Right cardiac atrium (tissue), 5 donors: ENCODE measurements around the gene BAMBI. TPM values are rescaled to one million over a fixed set of nuclear protein-coding genes. Genes with fewer than 3 reads are reported as not detected.
"Not testable (repeated sequence)": the region's sequence is repeated elsewhere in the genome, so short reads cannot be mapped to it uniquely, and the experiment has no call there.

ENCODE experiments used
- ATAC-seq, 2 donors: fragments of 200-7000 bp; cut with Tn5 transposase; one replicate each; pipeline versions ENCODE4 v1.8.0 to v1.9.1; 2020; ENCODE audit warnings: moderate library complexity in 2 of 2, mild to moderate bottlenecking in 1 of 2
- DNase-seq, 3 donors: peaks; one replicate each; pipeline ENCODE4 v3.0.0-alpha.2; 2020
- H3K27ac ChIP-seq: one replicate; pipeline ENCODE4 v1.5.1; 2013; ENCODE audit warnings: mild to moderate bottlenecking, low read length, control low read depth, moderate library complexity
- H3K27me3 ChIP-seq: one replicate; pipeline ENCODE4 v1.6.1; 2013; ENCODE audit not compliant: control insufficient read depth, insufficient read depth
- H3K4me1 ChIP-seq: one replicate; pipeline ENCODE4 v1.6.1; 2013; ENCODE audit warnings: low read length; ENCODE audit not compliant: control insufficient read depth, insufficient read depth
- H3K4me3 ChIP-seq: one replicate; pipeline ENCODE4 v1.5.1; 2013; ENCODE audit warnings: low read length, control low read depth
- H3K9me3 ChIP-seq: one replicate; pipeline ENCODE4 v1.6.1; 2013; ENCODE audit warnings: low read length; ENCODE audit not compliant: control insufficient read depth
- WGBS: extraction: QIAGEN DNeasy Blood & Tissue Kit; methylation state at CpG from one replicate; pipeline ENCODE4 v1.1.7; 2013; 5-methylcytosine and 5-hydroxymethylcytosine counted together
- intact Hi-C, 4 donors: fragments of 100-400 bp; cut with DNase I; formaldehyde crosslinking; loops; one replicate each; pipeline versions ENCODE4 v1.11.0 to v1.14.0; 2022 to 2023
- polyA plus RNA-seq: library from polyadenylated mRNA; stranded (reverse); fragments of 200-250 nt; gene quantifications from one replicate; pipeline ENCODE4 v1.2.3, GENCODE V29; 2013
- total RNA-seq, 4 donors: library from RNA; stranded (reverse); fragmentation: NEBNext Ultra II Directional; extraction: Animal tissue kit (Norgen Biotek cat#: 25700); gene quantifications; one replicate each; pipeline ENCODE4 v1.2.1, GENCODE V29; 2021
- donor health status: healthy with polysubstance abuse.
- donor health status: DM: no; HTN: yes; CAD: no.
- donor health status: DM: no; HTN: no; CAD: no.
- donor health status: DM: no; HTN: yes; CAD: no; lungs with severe emphysema.
- donor health status: DM: yes; HTN: yes; CAD: no.

BAMBI gene
- total and polyA plus RNA-seq, 5 donors = 24.2 to 45.3 (median 35.1) TPM

GRCh38 chr10:28652106-28652505 is 25.2 kb upstream of the BAMBI start:
- Histone ChIP-seq H3K4me3 (no peak overlapping the region), H3K27ac (no peak overlapping the region), H3K27me3 (no peaks in the 10 kb centered on the region), H3K9me3 (no peaks in the 10 kb centered on the region), H3K4me1 (no peaks in the 10 kb centered on the region)
- no peak for DNase-seq
- intact Hi-C loops = no loop called here
- 95% methylated on average over 2 of the region's 2 CpGs for WGBS
- ATAC-seq = no peak

GRCh38 chr10:28652703-28653102 is 24.6 kb upstream of the BAMBI start:
- Histone ChIP-seq H3K27ac (no peak overlapping the region), H3K27me3 (no peaks in the 10 kb centered on the region), H3K4me1 (no peaks in the 10 kb centered on the region), H3K4me3 (no peak overlapping the region), H3K9me3 (no peaks in the 10 kb centered on the region)
- DNase-seq (no peak), ATAC-seq (no peak)
- intact Hi-C loops = no loop called here
- WGBS = 91% methylated on average over 5 of the region's 5 CpGs

GRCh38 chr10:28658824-28659223 is 18.5 kb upstream of the BAMBI start:
- H3K9me3 ChIP-seq, ATAC-seq, intact Hi-C loops, H3K4me1 ChIP-seq, DNase-seq, H3K27ac ChIP-seq, H3K27me3 ChIP-seq, H3K4me3 ChIP-seq: not testable (repeated sequence)
- WGBS = 77% methylated on average over 7 of the region's 7 CpGs

DNA sequence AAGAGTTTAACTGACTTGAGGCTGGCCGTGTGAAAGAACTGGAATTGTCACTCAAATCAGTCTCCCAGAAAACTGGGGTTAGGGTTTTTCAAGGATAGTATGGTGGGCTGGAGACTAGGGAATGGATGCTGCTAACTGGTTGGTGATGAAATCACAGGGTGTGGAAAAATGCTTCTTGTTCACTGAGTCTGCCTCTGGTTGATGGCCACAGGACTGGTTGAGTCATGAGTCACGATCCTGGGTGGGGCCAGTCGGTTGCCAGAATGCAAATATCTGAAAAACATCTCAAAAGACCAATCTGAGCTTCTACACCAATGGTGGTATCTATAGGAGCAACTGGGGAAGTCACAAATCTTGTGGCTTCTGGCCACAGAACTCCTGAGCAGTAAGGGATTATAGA is 16.3 kb upstream of the BAMBI start:
- ATAC-seq (peak in 1 of 2 donors; percentile 45), DNase-seq (peak in 1 of 3 donors; percentile 54)
- no peaks in the 10 kb centered on the region for H3K4me1 ChIP-seq
- no peak overlapping the region for H3K4me3 ChIP-seq
- H3K27me3 ChIP-seq = no peaks in the 10 kb centered on the region
- intact Hi-C loops = loop anchor here (5.0 to 10.0 kb wide), 3 partner anchors 471 to 644 kb away; no protein-coding TSS in a partner anchor
- no peaks in the 10 kb centered on the region for H3K9me3 ChIP-seq
- WGBS = 56% methylated on average over 3 of the region's 3 CpGs
- no peak overlapping the region for H3K27ac ChIP-seq

DNA sequence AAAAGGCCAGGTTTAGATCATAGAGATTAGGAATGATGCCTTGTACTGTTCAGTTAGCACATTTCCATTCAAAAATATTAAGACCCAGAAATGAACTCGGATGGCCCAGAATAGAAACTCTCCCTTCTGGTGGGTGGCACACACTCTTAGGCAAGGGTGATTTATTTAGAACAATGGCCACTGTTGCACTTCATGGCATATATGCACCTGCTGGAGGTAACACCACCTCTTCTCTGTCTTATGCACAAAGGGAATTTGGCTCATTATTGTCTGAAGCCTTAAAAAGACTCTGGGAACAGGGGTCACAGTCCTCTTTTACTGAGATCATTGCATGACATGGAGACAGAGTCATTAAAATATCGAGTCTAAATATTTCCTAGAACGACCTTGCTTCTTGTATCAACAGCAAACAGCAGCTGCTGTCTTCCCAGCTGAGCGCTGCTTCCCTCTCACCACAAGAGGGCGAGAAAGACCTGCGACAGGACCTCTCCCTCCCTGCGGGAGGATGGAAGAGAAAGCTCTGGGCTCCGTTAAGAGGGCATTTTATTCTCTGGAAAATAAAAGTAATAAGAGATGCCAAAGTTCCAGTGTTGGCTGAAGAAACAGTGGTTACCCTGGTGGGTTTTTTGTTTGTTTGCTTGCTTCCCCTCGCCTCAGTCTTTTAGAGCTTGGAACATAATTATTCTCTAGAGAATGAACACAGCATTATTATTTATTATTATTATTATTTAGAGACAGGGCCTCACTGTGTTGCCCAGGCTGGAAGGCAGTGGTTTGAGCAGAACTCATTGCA is 13.5 kb upstream of the BAMBI start:
- ATAC-seq (peak; percentile 90 to 92), DNase-seq (peak; percentile 77 to 89 (median 88))
- 6% methylated on average over 9 of the region's 9 CpGs for WGBS
- Histone ChIP-seq H3K27ac (no peak overlapping the region), H3K4me1 (no peaks in the 10 kb centered on the region), H3K9me3 (no peaks in the 10 kb centered on the region), H3K27me3 (no peaks in the 10 kb centered on the region), H3K4me3 (no peak overlapping the region)
- intact Hi-C loops = loop anchor here (5.0 to 10.0 kb wide), 3 partner anchors 469 to 641 kb away; no protein-coding TSS in a partner anchor

DNA sequence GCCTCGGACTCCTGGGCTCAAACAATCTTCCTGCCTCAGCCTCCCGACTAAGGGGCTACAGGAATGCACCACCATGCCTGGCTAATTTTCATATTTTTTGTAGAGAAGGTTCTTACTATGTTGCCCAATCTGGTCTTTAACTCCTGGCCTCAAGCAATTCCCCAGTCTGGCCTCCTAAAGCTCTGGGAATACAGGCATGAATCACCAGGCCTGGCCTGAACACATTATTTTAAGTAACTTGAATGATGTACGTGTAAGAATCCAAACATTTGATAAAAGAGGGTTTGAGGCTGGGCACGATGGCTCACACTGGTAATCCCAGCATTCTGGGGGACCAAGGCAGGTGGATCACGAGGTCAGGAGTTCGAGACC is 13.0 kb upstream of the BAMBI start:
- Histone ChIP-seq H3K27me3 (no peaks in the 10 kb centered on the region), H3K27ac (no peak overlapping the region), H3K4me3 (no peak overlapping the region), H3K9me3 (no peaks in the 10 kb centered on the region), H3K4me1 (no peaks in the 10 kb centered on the region)
- WGBS = 42% methylated on average over 6 of the region's 6 CpGs
- intact Hi-C loops = loop anchor here (5.0 to 10.0 kb wide), 3 partner anchors 468 to 640 kb away; no protein-coding TSS in a partner anchor
- DNase-seq = peak in 1 of 3 donors; percentile 44
- ATAC-seq = peak; percentile 63 to 68

- intact Hi-C loops = loop anchor here in 3 of 4 donors (10.0 kb wide), 1 partner anchor 638 kb away; no protein-coding TSS in a partner anchor
- Histone ChIP-seq H3K9me3 (no peaks in the 10 kb centered on the region), H3K27ac (no peak overlapping the region), H3K27me3 (no peaks in the 10 kb centered on the region), H3K4me3 (no peak overlapping the region), H3K4me1 (no peaks in the 10 kb centered on the region)
- 89% methylated on average over 12 of the region's 12 CpGs for WGBS
- ATAC-seq (no peak), DNase-seq (no peak)
These were observed 10.4 kb upstream of the BAMBI start for GRCh38 chr10:28666751-28667467.

DNA sequence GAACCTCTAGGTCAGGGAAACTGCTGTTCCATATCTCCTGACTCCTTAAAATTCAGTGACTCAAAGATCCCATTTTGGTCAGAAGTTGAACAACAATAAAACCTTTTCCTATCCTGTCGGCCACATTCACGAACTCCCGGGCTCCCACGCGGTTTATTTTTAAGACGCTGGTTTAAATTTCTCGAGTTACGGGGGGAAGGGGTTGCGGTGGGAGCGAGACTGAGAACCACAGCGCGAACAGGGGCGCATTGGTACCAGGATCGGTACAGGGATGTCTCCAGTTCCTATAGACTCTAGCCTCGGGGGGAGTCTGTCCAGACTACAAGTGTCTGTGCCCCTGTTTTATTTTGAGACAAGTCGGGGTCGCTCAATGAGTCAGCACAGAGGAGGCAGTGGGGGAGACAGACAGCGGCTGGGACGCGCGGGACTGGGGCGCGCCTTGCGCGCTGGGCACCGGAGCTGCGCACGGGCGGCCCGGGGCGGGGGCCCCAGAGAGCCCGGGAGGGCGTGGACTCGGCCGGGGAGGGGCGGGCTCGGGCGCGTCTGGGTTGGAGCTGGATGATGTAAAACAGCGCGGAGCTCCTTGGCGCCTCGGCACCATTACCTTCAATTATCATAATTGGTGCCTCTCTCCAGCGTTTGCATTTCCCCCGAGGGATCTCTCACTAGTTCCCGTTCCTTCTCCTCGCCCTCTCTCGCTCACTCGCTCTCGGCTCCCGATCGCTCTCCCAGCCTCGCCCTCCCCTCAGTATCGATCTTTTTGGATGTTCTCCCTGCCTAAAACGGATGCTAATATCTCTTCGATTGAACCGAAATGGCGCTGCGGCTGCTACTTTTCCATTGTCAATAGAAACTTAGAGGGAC is 8.7 kb upstream of the BAMBI start:
- H3K27ac ChIP-seq = no peak overlapping the region
- intact Hi-C loops = loop anchor here in 3 of 4 donors (10.0 kb wide), 1 partner anchor 636 kb away; no protein-coding TSS in a partner anchor
- peak overlapping the region; percentile 62 for H3K4me3 ChIP-seq
- H3K9me3 ChIP-seq = no peaks in the 10 kb centered on the region
- H3K4me1 ChIP-seq = no peaks in the 10 kb centered on the region
- DNase-seq (peak; percentile 78 to 88 (median 83)), ATAC-seq (peak; percentile 91 to 96)
- WGBS = under 1% methylated on average over 59 of the region's 59 CpGs
- H3K27me3 ChIP-seq = no peaks in the 10 kb centered on the region

- WGBS = 33% methylated on average over 21 of the region's 21 CpGs
- no peak overlapping the region for H3K27ac ChIP-seq
- no peaks in the 10 kb centered on the region for H3K9me3 ChIP-seq
- intact Hi-C loops = loop anchor here in 3 of 4 donors (10.0 kb wide), 2 partner anchors 225 to 635 kb away; no protein-coding TSS in a partner anchor
- H3K27me3 ChIP-seq = no peaks in the 10 kb centered on the region
- ATAC-seq = no peak
- peak overlapping the region; percentile 62 for H3K4me3 ChIP-seq
- no peaks in the 10 kb centered on the region for H3K4me1 ChIP-seq
- no peak for DNase-seq
These were observed 7.8 kb upstream of the BAMBI start for GRCh38 chr10:28669227-28670173.

DNA sequence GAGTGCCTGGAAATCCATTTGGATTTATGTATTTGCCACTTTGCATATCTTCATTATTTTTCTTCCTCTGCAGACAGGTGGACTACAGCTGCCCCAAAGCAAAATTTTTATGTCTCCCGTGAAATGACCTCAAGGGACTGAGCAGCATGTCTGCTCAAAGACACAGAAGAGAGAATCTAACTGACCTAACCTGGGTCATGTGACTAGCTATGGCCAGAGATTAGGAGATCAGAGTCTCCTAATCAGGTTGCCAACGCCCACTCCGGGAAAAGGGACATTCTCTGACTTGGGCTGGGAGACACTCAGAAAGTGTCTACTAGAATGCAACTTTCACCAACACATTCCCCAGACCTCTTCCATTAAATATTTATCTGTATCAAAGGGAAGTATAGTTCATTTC is 2.5 kb upstream of the BAMBI start:
- 72% methylated on average over 3 of the region's 3 CpGs for WGBS
- H3K4me1 ChIP-seq = no peaks in the 10 kb centered on the region
- no peak for ATAC-seq
- DNase-seq = no peak
- intact Hi-C loops = loop anchor here in 3 of 4 donors (5.0 to 10.0 kb wide), 2 partner anchors 220 to 318 kb away; no protein-coding TSS in a partner anchor
- H3K4me3 ChIP-seq = no peak overlapping the region
- H3K9me3 ChIP-seq = no peaks in the 10 kb centered on the region
- no peak overlapping the region for H3K27ac ChIP-seq
- no peaks in the 10 kb centered on the region for H3K27me3 ChIP-seq
